SK-N-SH treated with all-trans-retinoic acid at 6 μM for 48 hours (cell line): ENCODE measurements around the gene SETD3.

Source experiments
- ZFP3 ChIP-seq: fragments of 250-450 bp; sonication (Bioruptor Pico); IDR thresholded peaks from 2 replicates; pipeline ENCODE4 v1.5.0; 2020; ENCODE audit warnings: mild to moderate bottlenecking, moderate library complexity
- TF ChIP-seq, protein P1 (sequence below): fragments of 250-450 bp; sonication (Bioruptor Pico); IDR thresholded peaks from 2 replicates; pipeline ENCODE4 v1.8.0; 2020; ENCODE audit warnings: mild to moderate bottlenecking, moderate library complexity, borderline replicate concordance

DNA sequence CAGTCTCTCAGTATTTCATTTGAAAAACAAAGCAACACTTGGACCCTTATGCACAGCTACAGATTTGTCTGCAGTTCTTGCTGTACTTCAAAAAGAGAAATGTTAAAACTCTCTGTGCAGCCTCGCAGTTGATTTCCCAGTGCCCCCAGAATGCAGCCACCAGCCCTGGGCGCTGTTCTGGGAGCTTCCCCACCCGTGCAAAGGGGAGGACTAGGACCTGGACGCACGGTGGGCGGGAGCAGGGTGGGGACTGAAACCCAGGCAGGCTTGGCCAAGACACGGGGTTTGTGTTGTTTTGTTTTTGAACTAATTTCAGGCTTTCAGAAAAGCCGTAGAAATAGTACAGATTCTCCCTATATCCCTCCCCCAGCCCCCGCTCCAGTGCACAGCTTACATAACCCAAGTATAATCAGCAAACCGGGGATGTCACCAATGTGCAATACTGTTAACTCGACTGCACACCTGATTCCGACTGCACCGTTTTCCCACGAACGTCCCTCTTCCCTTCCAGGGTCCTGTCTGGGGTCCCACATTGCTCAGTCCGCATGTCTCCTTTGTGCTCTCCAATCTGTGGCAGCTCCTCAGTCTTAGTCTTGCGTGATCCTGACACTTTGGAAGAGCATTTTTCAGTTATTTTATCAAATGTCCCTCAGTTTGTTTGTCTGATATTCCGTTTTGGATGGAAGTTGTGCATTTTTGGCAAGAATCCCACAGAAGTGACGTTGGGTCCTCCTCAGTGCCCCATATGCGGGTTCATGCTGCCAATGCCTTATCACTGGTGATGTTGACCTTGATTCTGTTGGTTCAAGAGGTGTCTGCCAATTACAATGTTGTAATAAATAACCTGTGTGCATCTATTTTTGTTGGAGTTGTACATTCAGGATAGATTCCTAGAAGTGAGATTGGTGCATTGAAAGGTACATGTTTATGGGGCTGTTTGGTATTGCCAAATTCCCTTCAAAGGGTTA lies 95.9 kb downstream of the SETD3 start:
- TF ChIP-seq, protein P1, sequence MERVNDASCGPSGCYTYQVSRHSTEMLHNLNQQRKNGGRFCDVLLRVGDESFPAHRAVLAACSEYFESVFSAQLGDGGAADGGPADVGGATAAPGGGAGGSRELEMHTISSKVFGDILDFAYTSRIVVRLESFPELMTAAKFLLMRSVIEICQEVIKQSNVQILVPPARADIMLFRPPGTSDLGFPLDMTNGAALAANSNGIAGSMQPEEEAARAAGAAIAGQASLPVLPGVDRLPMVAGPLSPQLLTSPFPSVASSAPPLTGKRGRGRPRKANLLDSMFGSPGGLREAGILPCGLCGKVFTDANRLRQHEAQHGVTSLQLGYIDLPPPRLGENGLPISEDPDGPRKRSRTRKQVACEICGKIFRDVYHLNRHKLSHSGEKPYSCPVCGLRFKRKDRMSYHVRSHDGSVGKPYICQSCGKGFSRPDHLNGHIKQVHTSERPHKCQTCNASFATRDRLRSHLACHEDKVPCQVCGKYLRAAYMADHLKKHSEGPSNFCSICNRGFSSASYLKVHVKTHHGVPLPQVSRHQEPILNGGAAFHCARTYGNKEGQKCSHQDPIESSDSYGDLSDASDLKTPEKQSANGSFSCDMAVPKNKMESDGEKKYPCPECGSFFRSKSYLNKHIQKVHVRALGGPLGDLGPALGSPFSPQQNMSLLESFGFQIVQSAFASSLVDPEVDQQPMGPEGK (CRISPR knock-in tag), result no peak
- no peak for TF ChIP-seq ZFP3 (CRISPR knock-in tag)
